Astrocyte of the cerebellum (primary cell): Measurements from ENCODE around the gene TNS3.

ENCODE experiments used
- DNase-seq: peaks from one replicate; pipeline ENCODE4 v3.0.0-alpha.2; 2011; ENCODE audit warnings: low read depth
- H3K4me3 ChIP-seq: 2 replicates; pipeline ENCODE4 v1.5.1; 2011; ENCODE audit warnings: mild to moderate bottlenecking, low read depth, low read length, moderate library complexity
- in situ Hi-C: cut with HindIII; loops from 2 replicates; pipeline ENCODE4 v1.10.0; 2017; ENCODE audit warnings: low sequenced_read_pairs
- TF ChIP-seq, protein P1 (sequence below): IDR thresholded peaks from 2 replicates; pipeline ENCODE4 v1.5.1; 2012; ENCODE audit warnings: low read length, low read depth, moderate library complexity, mild to moderate bottlenecking; ENCODE audit errors: missing control alignments

The TNS3 gene

GRCh38 chr7:47602272-47603004 lies 20.5 kb upstream of the TNS3 start:
- TF ChIP-seq, protein P1, sequence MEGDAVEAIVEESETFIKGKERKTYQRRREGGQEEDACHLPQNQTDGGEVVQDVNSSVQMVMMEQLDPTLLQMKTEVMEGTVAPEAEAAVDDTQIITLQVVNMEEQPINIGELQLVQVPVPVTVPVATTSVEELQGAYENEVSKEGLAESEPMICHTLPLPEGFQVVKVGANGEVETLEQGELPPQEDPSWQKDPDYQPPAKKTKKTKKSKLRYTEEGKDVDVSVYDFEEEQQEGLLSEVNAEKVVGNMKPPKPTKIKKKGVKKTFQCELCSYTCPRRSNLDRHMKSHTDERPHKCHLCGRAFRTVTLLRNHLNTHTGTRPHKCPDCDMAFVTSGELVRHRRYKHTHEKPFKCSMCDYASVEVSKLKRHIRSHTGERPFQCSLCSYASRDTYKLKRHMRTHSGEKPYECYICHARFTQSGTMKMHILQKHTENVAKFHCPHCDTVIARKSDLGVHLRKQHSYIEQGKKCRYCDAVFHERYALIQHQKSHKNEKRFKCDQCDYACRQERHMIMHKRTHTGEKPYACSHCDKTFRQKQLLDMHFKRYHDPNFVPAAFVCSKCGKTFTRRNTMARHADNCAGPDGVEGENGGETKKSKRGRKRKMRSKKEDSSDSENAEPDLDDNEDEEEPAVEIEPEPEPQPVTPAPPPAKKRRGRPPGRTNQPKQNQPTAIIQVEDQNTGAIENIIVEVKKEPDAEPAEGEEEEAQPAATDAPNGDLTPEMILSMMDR = no peak
- no peak for DNase-seq
- H3K4me3 ChIP-seq = no peak overlapping the region
- in situ Hi-C loops = no loop called here

DNA sequence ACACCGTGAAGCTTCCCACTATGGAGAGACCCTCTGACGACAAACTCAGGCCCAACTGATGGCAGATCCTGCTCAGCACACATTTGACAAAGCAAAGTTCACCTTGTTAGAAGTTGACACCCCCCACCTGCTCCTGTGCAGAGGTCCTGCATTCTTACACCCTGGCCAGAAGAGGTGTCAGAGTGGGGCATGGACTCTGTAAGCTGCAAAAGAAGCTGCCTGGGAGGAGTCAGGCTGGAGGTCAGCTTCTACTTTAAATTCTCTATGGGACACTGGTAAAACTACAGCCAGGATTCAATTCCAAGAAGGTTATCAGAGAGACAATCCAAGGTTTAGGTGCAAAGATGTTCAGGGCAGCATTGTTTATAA lies 20.0 kb upstream of the TNS3 start:
- DNase-seq = no peak
- no peak overlapping the region for H3K4me3 ChIP-seq
- TF ChIP-seq, protein P1 = no peak
- in situ Hi-C loops = no loop called here

- in situ Hi-C loops = no loop called here
- TF ChIP-seq, protein P1 = no peak
- no peak overlapping the region for H3K4me3 ChIP-seq
- no peak for DNase-seq
Observed at GRCh38 chr7:47601119-47601880, 19.4 kb upstream of the TNS3 start.

GRCh38 chr7:47600199-47601118 lies 18.5 kb upstream of the TNS3 start:
- H3K4me3 ChIP-seq = no peak overlapping the region
- no peak for DNase-seq
- in situ Hi-C loops = no loop called here
- TF ChIP-seq, protein P1 = no peak

DNA sequence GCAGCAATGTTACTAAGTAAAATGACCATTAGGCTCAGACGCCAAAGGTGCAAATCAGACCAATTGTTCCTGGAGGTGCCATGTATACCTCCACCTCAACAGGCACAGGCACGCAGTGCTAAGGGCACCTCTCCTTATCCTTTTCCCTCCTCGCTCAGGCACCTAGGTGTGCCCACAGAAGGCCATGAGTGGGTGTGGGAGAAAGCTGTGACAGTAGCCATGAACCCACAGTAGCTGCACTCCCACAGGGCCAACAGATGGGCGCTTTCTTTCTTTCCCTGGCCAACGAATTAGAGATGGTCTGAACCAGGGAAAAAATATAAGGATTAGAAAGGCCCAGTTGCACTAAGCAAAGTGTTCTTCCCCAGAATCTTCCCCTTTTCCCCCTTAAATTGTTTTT lies 15.5 kb upstream of the TNS3 start:
- TF ChIP-seq, protein P1 = no peak
- in situ Hi-C loops = no loop called here
- DNase-seq = no peak
- no peak overlapping the region for H3K4me3 ChIP-seq

DNA sequence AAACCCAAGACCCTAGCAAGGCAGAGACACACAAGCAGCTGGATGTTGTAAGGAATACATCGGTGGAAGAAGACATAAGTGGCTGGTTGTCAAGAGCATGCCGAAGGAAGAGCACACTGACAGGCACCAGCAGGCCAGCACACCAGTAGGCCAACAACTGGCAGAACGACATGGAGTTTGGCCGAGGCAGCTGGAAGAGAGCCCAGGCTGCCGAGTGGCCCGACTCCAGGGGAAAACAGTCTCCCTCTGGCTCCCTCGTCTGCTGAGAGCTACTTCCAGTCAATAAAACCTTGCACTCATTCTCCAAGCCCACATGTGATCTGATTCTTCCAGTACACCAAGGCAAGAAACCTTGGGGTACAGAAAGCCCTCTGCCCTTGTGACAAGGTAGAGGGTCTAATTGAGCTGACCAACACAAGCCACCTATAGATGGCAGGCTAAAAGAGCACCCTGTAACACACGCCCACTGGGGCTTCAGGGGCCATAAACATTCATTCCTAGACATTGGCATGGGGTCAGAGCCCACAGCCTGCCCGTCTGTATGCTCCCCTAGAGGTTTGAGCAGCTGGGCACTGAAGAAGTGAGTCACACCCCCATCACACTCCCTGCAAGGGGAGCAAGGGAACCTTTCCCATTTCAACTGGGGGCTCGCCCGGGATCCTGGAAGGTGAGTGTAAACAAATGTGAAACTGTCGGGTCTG lies 14.7 kb upstream of the TNS3 start:
- no peak for DNase-seq
- H3K4me3 ChIP-seq = no peak overlapping the region
- TF ChIP-seq, protein P1 = no peak
- in situ Hi-C loops = no loop called here
